Cerebellar cortex (tissue), 1 donor: Measurements from ENCODE around the gene AOPEP.

Source experiments
- DNase-seq: peaks from one replicate; pipeline ENCODE4 v3.0.0-alpha.2; 2015; ENCODE audit warnings: low spot score

AOPEP gene

DNA sequence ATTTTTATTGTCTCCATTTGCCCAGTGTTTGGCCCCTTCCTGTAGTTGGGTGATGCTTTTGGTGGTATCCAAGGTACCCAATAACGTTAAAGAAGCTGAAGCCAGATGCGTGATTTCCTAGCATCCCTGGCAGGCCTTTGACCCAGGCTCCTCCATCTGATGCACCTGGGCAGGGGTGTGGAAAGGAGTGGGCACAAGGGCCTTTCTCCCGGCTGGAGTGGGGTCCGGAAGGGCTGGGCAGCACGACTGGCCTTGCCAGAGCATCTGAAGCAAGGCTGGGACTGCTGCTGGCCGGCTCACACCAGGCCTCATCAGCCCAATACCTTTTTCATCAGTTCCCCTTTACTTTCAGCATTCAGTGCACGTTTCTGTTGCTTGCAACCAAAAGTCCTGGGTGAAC, 370.8 kb downstream of the AOPEP start:
- no peak for DNase-seq

DNA sequence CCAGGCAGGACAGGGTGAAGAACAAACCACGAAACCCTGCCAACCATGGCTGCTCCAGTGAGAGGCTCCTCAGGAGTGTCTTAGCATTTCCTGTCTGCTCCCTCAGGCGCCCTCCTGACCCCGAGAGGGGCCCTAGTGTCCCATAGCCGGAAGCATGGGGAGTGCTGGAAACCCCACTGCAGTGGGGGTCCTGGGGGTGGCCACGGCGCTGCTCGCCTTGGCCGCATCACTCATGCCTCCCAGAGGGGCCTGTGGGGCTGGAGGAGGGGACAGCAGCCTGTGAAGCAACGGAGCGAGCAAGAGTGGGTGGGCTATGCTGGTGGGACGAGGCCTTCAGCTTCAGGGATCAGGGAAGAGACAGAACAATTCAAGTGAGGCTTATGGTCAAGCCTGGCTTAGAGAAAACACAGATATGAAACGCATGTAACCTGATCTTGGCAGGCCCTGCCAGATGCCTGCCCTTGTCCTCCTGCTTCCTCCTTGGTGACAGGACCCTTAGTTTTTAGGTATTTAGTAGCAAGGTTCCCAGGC, 372.0 kb downstream of the AOPEP start:
- DNase-seq: no peak

DNA sequence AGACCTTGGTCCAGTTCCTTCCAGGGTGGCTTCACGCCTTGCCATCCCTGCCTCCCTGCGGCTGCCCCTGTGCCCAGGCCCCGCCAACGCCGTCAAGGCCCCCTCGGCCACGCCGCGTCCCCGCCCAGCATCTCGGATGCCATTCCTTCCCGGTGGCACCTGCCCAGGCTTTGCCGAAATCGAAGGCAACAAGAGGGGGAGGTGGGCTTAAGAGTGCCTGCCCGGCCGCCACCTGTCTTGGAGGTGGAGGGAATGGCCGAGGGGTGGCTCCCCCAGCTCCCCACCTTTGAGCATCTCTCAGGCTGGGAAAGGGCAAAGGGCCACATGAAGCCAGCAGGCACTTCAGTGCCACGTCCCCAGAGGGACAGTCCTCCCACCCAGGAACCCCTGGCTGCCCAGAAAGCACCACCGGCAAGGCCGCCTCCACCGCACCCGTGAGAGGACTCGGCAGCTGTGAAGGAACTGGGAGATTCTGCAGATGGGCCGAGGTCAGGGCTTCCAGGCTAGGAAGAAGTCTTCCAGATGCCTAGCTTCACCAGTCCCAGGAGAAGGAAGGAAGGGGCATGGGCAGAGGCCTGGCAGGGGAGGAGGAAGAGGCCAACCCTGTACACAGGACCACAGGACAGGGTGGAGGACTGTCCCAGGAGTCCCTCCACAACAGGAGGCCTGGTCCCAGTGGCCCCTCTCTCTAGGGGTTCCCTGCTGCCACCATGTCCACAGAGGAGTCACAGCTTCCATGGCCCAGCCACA, 373.0 kb downstream of the AOPEP start:
- no peak for DNase-seq

DNA sequence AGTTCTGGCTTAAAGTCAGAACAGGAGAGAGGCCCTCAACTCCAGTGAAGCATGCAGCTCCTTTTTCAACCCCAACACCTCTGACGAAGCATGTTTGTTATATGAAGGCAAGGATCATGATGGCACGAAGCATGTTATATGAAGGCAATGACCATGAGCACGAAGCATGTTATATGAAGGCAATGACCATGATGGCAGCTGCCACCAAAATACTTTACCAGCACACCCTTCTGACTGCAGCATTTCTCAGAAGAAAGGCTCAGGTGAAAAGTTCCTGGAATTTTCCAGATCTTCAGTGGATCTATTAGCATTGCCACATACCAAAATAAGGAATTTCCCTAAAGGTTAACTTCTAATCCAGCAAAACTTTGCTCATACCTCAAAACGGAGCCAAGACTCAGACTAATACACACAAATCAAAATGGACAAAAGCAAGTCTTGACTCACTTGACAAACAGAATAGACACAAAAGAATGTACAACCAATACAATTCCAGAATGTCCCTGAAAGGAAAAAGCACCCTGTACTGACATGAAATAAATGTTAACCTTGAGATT, 373.6 kb downstream of the AOPEP start:
- DNase-seq: no peak

DNA sequence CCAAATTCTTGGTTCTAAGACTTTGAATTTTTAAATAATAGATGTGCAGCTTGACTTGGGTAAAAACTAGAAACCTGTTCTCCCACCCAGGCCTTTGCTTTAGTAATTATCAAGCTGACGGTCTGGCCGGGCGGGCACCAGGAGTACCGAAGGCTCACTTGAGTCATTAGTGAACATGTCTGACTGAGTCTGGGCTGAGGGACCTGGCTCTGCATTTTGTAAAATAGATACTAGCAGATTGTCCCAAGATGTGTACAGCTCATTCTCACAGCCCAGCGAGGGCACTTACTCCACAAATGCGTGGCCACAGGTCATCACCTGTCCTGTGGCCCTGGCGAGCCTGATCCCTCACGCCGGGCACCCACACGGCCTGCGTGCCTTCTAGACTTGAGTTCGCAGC, 374.8 kb downstream of the AOPEP start:
- no peak for DNase-seq

DNA sequence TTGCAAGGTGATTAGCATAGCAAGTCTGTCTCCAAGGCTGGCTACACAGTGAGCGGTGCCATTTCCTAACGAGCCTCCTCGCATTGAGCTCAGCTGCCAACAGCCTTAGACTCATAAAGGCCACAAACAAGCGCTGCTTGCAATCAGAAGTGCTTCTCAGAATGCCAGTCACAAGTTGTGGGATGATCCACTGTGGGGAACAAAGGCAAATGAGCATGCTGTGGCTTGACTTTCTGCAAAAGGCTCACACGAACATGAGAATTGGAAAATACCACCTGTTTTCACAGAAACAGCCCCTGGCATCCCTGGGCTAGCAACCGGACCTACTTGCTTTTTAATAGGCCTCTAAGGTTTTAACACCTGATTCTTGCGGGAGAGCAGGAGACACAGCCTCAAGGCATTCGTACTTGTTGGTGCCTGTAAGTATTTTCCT, 375.5 kb downstream of the AOPEP start:
- peak; percentile 63 for DNase-seq

DNA sequence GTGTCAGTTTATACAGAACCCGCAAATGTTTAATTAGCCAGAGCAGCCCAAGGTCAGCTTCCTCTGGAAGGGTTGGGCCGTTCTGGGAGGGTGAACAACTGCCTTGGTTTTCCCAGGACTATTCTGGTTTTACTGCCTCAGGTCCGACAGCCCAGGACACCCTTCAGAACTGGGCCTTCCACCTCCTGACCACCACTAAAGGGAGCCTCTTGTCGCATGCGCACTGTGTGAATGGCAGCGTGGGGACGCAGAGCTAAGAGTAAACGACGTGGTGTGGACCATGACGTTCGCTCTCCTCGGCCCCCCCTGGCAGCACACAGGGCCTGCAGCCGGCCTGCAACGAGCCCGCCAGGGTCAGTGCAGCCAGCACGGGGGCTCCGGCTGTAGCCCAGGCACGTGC, 376.1 kb downstream of the AOPEP start:
- no peak for DNase-seq

DNA sequence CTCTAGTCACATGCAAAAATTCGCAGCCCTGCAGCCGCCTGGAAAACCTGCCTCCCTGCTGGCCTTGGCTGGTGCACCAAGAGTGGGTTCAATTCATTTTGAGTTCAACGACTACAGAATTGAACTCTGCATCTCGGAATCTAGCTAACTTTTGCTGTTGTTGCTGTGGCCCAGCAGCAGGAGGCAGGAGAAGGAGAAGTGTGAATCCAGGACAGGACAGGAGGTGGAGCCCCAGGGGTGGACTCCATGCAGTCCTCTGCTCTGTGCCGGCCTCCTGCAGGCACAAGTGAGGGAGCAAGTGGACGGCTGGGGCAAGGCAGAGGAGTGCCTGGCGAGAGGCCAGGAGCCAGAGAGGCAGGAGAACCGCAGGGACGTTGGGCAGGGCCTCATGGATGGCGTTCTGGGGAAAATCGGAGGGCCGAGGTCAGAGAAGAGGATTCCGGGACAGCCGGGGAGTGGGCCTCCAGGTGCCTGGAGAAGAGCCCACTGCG, 376.8 kb downstream of the AOPEP start:
- DNase-seq: no peak

DNA sequence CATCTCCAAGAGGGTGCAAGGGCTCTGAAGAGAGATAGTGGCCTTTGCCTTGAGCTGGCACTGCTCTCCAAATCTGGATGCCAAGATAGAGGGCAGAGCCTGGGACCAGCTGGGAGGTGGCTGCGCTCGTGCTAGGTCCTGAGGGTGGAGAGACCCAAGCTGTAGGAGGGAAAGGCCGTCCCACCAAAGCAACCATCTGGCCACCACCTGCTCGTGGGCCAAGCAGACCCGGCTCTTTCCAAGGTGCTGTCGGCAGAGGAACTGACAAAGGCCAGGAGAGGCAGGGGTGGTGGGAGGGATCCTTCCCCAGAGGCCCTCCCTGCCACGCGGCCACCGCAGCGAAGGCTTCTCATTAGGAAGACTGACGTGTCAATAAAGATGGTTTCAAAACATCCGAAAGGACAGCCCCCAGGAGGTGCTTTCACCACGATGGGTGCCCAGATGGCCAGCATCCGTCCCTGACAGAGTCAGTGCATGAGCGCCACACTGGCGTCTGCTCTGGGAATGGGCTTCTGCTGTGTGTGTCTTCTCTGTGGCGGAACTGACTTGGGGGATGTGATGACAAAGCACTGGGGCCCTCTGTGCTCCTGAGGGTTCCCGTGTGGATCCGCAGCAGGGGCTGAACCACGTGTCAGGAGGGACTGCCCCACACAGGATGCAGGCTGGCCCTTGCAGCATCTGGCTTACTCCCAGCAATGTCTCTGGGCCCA, 377.5 kb downstream of the AOPEP start:
- DNase-seq: peak; percentile 59

DNA sequence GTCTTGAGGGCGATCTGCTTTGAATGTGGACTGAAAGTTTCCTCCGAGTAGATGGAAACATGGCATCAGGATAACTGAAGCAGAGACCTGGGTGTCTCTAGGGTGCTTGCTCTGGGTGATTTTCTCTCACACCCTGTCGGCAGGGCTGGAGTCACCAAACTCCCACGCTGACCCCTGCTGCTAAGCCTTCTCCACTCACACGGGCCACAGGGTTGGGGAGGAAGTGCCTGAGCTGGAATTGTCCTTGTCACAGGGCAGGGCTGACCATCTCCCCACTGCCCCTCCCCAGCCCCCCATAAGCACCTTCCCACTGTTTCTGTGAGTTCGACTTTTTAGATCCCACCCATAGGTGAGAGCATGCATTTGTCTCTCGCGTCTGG, 378.1 kb downstream of the AOPEP start:
- DNase-seq: no peak

DNA sequence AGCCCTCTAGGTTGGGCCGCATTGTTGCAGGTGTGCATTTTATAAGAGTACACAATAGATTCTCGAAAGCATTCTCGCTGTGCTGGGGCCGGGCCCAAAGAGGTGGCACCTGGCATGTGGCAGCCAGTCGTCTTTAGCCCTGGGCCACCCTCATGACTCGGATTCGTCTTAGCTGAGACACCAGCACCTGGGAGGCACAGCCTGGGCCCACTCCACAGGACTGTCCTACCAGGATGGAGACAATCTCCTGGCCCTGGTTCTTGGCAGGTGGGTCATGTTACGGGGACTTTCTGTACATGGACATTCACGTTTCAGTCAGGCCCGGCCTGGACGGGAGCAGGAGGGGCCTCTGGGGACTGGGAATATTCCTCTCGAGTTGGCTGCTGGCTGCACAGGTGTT, 378.5 kb downstream of the AOPEP start:
- no peak for DNase-seq

DNA sequence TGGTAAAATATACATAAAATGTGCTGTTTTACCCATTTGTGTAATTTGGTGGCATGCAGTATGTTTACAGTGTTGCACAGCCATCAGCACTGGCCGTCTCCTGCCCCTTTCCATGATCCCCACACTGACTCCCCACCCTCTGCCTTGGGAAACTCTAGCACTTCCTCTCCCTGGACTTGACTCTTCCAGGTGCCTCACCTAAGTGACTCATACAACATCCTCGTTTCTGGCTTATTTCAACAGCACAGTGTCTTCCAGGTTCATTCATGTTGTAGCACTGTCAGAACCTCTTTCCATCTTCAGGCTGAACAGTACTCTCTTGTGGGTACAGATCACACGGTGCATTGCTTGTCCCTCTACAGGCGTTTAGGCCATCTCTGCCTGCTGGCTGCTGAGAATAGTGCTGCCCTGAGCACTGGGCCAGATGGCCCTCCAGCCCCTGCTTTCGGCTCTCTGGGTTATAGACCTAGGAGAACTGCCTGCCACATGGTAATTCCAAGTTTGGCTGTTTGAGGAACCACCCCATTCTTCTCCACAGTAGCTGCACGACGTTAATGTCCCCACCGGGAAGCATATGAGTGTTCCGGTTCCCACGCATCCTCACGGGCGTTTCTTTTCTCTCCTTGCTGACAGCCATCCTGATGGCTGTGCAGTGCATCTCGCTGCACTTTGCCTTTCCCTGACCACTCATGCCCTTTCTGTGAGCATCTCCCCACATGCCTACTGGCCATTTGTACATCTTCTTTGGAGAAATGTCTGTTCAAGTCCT, 379.2 kb downstream of the AOPEP start:
- DNase-seq: peak; percentile 75

DNA sequence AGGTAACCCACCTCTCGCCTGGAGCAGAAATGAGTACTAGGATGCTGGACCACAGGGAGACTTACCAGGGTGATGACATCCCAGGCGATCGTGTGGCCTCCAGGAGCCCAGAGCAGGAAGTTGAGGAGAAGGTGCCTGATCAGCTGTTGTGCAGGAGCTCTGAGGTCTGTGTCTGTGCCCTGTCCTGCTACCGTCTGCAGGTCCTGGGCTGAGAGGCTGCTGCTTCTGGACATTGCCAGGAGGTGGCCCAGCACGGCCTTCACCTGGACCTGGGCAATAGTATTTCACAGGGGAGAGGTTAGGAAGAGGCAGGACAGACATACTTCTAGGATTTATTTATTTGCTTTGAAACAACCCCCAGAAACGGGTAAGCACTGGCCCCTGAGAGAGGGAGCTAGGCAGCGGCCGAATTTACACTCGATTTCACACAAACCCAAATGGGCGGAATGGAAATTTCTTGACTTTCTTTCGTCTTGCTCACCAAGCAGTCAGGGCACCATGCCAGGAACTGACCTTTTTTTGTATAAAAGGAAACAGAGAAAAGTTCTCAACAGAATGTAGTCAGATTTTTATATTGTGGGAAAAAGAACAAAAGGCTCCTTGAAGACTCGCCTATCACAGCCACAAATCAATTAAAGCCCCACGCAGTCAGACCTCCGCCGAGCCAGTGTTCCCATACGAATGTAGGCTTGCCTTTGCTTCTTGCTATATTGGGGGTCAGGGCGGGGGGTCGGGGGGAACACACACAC, 380.7 kb downstream of the AOPEP start:
- DNase-seq: peak; percentile 53

DNA sequence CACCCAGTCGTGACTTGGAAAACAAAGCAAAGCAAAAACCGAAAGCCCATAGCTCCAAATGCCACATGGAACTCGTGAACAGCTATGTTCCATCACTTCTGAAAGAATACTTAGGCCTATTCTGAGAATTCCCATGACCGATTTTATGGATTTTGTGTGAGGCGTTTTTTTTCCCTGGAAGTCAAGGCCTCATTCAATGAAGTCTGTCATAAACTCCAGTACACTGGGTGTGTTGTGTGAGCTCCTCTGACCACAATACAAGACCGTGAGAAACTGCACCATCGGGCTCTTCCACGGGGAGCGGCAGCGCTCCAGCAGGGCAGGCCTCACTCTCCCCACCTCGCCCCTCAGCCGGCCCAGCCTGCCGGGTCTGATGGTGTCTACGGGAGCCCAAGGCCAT, 381.5 kb downstream of the AOPEP start:
- DNase-seq: no peak

DNA sequence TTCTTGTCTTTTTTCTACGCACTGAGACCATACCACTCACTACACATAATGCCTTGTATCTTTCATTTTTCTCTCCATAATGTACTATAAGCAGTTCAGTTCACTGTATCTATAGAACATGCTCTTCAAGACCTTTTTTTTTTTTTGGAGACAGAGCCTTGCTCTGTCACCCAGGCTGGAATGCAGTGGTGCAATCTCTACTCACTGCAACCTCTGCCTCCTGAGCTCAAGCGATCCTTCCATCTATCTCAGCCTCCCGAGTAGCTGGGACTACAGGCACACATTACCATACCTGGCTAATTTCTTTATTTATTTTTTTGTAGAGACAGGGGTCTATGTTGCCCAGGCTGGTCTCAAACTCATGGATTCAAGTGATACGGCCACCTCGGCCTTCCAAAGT, 382.3 kb downstream of the AOPEP start:
- no peak for DNase-seq

DNA sequence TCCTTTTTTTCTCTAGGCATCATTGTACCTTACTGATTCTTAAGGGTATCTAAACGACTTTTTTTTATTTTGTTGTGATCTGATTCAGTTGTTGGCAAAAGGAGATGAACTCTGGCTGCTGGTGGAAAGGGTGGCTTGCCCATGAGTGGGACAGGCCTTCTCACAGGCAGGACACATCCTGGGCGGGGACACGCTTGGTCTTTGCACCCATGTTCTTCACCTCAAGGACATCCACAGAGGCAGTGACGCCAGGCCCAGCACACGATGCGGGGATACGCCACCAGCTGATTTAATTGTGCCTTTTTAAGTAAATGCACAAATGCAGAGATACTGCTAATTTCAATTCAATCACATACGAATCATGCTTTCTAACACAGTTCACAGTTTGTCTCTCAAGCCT, 383.0 kb downstream of the AOPEP start:
- DNase-seq: no peak

DNA sequence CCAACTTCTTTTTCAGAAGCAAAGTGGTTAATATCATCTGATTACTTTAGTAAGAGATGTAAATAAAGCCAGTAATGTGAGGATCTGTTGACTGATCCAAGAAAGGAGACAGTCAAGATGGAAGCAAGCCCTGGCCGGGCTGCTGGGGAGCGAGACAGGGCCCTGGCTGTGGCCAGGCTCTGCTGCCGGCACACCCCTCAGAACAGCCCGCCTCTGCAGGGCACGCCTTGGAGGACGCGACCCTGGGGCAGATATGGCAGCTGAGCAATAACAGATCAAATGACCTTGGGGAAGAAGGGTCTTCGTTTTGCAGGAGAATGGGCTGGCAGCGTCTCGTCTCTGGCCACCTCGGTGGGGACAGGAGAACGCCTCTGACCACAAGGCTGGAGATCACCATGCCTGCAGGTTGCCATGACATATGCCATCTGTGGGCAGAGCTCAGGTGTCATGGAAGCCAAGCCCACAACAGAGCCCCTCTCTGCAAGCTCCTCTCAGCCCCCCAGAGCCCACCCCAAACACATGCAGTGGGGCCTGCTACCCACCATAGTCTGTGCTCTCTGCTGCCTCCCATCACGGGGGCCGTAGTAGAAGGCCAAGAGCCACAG, 384.5 kb downstream of the AOPEP start:
- DNase-seq: no peak

DNA sequence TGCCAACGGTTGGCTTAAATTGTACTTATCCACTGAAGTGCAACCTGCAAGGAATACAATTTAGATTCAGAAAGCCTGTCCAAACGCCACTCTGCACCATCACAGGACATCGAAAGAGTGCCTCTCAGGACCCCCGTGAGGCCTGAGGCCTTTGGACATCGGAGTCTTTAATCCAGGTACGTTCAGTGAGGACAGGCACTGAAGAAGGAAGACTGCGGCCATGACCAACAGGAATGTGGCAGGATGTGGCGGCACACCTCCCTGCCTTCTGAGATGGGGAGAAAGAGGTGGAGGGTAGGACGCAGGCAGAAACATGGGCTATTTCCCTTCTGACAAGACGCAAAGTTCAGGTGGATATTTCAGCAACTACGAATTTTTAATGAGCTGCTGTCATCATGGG, 385.2 kb downstream of the AOPEP start:
- DNase-seq: no peak

DNA sequence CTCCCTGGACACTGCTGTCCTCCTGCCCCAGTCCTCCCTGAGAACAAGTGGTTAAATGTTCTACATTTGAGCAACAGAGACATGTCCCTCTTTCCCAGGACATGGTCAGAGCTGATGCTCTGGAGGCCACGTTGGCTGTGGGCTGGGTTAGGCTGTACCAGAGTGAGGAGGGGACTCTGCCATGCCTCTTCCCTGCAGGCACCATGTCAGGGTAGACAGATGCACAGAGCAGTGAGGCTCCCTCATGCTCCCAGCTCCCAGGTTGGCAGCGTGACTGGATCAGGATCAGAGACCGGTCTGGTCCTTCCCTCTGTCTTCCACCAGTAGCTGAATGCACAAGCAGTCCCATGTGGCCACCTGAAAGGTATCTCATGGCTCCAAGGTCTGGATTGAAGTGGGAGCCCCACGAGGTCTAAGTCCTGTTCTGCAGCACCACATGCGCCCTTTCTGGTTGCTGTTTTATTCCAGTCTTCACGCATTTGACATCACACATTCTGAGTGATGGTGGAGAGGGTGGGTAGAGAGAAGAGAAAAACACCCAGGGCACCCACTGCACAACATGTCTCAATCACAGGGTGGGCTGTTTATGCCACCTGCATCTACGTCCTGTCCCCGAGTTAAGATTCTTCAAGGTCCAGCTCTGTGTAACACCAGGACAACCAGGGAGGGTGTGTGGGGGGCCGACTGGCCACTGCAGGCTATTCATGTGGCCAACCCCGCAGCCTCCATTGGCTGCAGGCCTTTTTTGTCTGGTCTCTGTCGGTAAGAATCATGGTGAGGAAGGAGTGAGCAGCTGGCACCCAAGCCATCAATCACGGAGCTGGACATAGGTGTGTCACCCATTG, 386.2 kb downstream of the AOPEP start:
- DNase-seq: no peak

DNA sequence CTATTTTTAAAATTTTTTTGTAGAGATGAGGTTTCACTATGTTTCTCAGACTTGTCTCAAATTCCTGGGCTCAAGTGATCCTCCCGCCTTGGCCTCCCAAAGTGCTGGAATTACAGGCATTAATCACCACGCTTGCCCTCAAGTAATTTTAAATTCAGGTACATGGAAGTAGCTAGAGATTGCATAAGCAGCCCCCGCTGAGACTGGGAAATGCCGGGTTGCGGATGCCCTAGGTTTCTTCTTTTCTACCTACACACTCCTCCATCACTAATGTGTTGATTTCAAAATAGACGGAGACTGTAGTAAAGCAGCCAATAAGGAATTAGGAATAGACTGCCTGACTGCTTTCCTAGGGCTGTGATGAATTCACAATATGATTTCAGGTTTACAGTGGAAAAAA, 388.6 kb downstream of the AOPEP start:
- no peak for DNase-seq
